H9 (cell line): ENCODE data around the gene ORC1. TPM values are rescaled to one million over a fixed set of nuclear protein-coding genes. Genes with fewer than 3 reads are reported as not detected.

Experiments used
- DNase-seq: peaks from one replicate; pipeline ENCODE4 v3.0.0-alpha.2; 2017
- H2AFZ ChIP-seq: one replicate; pipeline ENCODE4 v1.6.1; 2013; ENCODE audit warnings: mild to moderate bottlenecking, low read length, control low read depth, moderate library complexity
- H2AK5ac ChIP-seq: 2 replicates; pipeline ENCODE4 v1.6.1; 2013; ENCODE audit warnings: low read length, control low read depth, mixed read lengths; ENCODE audit not compliant: insufficient read length
- H2BK120ac ChIP-seq: one replicate; pipeline ENCODE4 v1.6.1; 2013; ENCODE audit warnings: low read depth, mild to moderate bottlenecking, low read length, control low read depth, inconsistent platforms; ENCODE audit not compliant: poor library complexity, severe bottlenecking
- H2BK12ac ChIP-seq: 2 replicates; pipeline ENCODE4 v1.6.1; 2013; ENCODE audit warnings: low read length, control low read depth, mixed read lengths, low read depth; ENCODE audit not compliant: insufficient read length
- H2BK15ac ChIP-seq: 2 replicates; pipeline ENCODE4 v1.6.1; 2013; ENCODE audit warnings: low read depth, low read length, control low read depth
- H2BK20ac ChIP-seq: one replicate; pipeline ENCODE4 v1.6.1; 2013; ENCODE audit warnings: low read depth, mild to moderate bottlenecking, low read length, control low read depth, inconsistent platforms; ENCODE audit not compliant: poor library complexity, severe bottlenecking
- H2BK5ac ChIP-seq: 2 replicates; pipeline ENCODE4 v1.6.1; 2013; ENCODE audit warnings: low read length, control low read depth, mixed read lengths; ENCODE audit not compliant: insufficient read length
- H3K14ac ChIP-seq: 2 replicates; pipeline ENCODE4 v1.6.1; 2013; ENCODE audit warnings: low read length, control low read depth; ENCODE audit not compliant: insufficient read depth
- H3K18ac ChIP-seq: 2 replicates; pipeline ENCODE4 v1.6.1; 2013; ENCODE audit warnings: low read depth, mild to moderate bottlenecking, mixed read lengths, low read length, control low read depth; ENCODE audit not compliant: insufficient read length
- H3K23ac ChIP-seq: 2 replicates; pipeline ENCODE4 v1.6.1; 2013; ENCODE audit warnings: low read length, control low read depth, mixed read lengths, low read depth; ENCODE audit not compliant: insufficient read length
- H3K23me2 ChIP-seq: 2 replicates; pipeline ENCODE4 v1.6.1; 2013; ENCODE audit warnings: low read depth, mild to moderate bottlenecking, mixed read lengths, low read length, control low read depth; ENCODE audit not compliant: insufficient read length, poor library complexity, severe bottlenecking
- H3K27ac ChIP-seq: 2 replicates; pipeline ENCODE4 v1.5.1; 2013; ENCODE audit warnings: low read length, control low read depth, mixed read lengths, low read depth; ENCODE audit not compliant: insufficient read length
- H3K27me3 ChIP-seq: 2 replicates; pipeline ENCODE4 v1.6.1; 2013; ENCODE audit warnings: low read length, control low read depth, inconsistent platforms; ENCODE audit not compliant: insufficient read depth
- H3K4ac ChIP-seq: 2 replicates; pipeline ENCODE4 v1.6.1; 2013; ENCODE audit warnings: low read depth, mild to moderate bottlenecking, control low read depth, inconsistent platforms, low read length, moderate library complexity
- H3K4me1 ChIP-seq: 2 replicates; pipeline ENCODE4 v1.6.1; 2013; ENCODE audit warnings: low read length, control low read depth, inconsistent platforms; ENCODE audit not compliant: insufficient read depth
- H3K4me2 ChIP-seq: 2 replicates; pipeline ENCODE4 v1.6.1; 2013; ENCODE audit warnings: low read length, control low read depth, mixed read lengths; ENCODE audit not compliant: insufficient read length, insufficient read depth
- H3K56ac ChIP-seq: 2 replicates; pipeline ENCODE4 v1.6.1; 2013; ENCODE audit warnings: low read depth, mild to moderate bottlenecking, mixed read lengths, low read length, control low read depth; ENCODE audit not compliant: insufficient read length
- H3K79me1 ChIP-seq: 2 replicates; pipeline ENCODE4 v1.6.1; 2013; ENCODE audit warnings: low read depth, mild to moderate bottlenecking, moderate library complexity, low read length, control low read depth, inconsistent platforms; ENCODE audit not compliant: insufficient read depth, poor library complexity, severe bottlenecking
- H3K79me2 ChIP-seq: 2 replicates; pipeline ENCODE4 v1.6.1; 2013; ENCODE audit warnings: low read length, control low read depth, inconsistent platforms; ENCODE audit not compliant: insufficient read depth
- H3K9ac ChIP-seq: 2 replicates; pipeline ENCODE4 v1.6.1; 2013; ENCODE audit warnings: low read length, control low read depth, mixed read lengths; ENCODE audit not compliant: insufficient read length; ENCODE audit errors: extremely low read depth
- H3K9me3 ChIP-seq: one replicate; pipeline ENCODE4 v1.6.1; 2013; ENCODE audit warnings: low read depth, low read length, inconsistent platforms; ENCODE audit not compliant: control insufficient read depth
- H3T11ph ChIP-seq: one replicate; pipeline ENCODE4 v1.6.1; 2013; ENCODE audit warnings: mild to moderate bottlenecking, low read length, control low read depth, inconsistent platforms
- H4K20me1 ChIP-seq: one replicate; pipeline ENCODE4 v1.6.1; 2013; ENCODE audit not compliant: control insufficient read depth, insufficient read length, insufficient read depth
- H4K5ac ChIP-seq: 2 replicates; pipeline ENCODE4 v1.6.1; 2013; ENCODE audit warnings: low read depth, mild to moderate bottlenecking, mixed read lengths, low read length, control low read depth; ENCODE audit not compliant: insufficient read length
- H4K8ac ChIP-seq: replicated peaks from 2 replicates; pipeline ENCODE4 v1.6.1; 2013; ENCODE audit warnings: low read length, control low read depth, mixed read lengths, low read depth; ENCODE audit not compliant: insufficient read length
- H4K91ac ChIP-seq: 2 replicates; pipeline ENCODE4 v1.6.1; 2013; ENCODE audit warnings: low read depth, mild to moderate bottlenecking, moderate library complexity, mixed read lengths, low read length, control low read depth; ENCODE audit not compliant: insufficient read length
- H3K27ac Mint-ChIP-seq, 3 experiments: 2 replicates in 2 of 3; 3 replicates in 1 of 3; pipeline ENCODE4 v1.8.0; 2020 to 2021; ENCODE audit warnings: mixed read lengths in 3 of 3, mild to moderate bottlenecking in 1 of 3, moderate library complexity in 1 of 3
- H3K27me3 Mint-ChIP-seq: 2 replicates; pipeline ENCODE4 v1.8.0; 2021; ENCODE audit warnings: low read depth, mild to moderate bottlenecking, moderate library complexity, mixed read lengths
- H3K36me3 Mint-ChIP-seq, 3 experiments: 2 replicates in 2 of 3; 3 replicates in 1 of 3; pipeline ENCODE4 v1.8.0; 2020 to 2021; ENCODE audit warnings: low read depth in 3 of 3, mixed read lengths in 3 of 3; ENCODE audit not compliant: insufficient read depth in 1 of 3
- H3K4me1 Mint-ChIP-seq, 2 experiments: 2 replicates each; pipeline ENCODE4 v1.8.0; 2020; ENCODE audit warnings: mixed read lengths in 2 of 2
- H3K4me3 Mint-ChIP-seq, 2 experiments: 2 replicates in 1 of 2; 3 replicates in 1 of 2; pipeline ENCODE4 v1.8.0; 2020 to 2021; ENCODE audit warnings: mild to moderate bottlenecking in 2 of 2, mixed read lengths in 2 of 2, moderate library complexity in 1 of 2
- H3K9me3 Mint-ChIP-seq, 2 experiments: 2 replicates in 1 of 2; 3 replicates in 1 of 2; pipeline ENCODE4 v1.8.0; 2020; ENCODE audit warnings: mild to moderate bottlenecking in 2 of 2, mixed read lengths in 2 of 2, moderate library complexity in 1 of 2
- WGBS: extraction: QIAGEN DNeasy Blood & Tissue Kit; methylation state at CpG from one replicate; pipeline ENCODE4 v1.1.7; 2013; ENCODE audit warnings: missing lambda C conversion rate, low lambda C conversion rate, mixed read lengths; ENCODE audit not compliant: insufficient read length; ENCODE audit errors: extremely low coverage; 5-methylcytosine and 5-hydroxymethylcytosine counted together
- total RNA-seq: library from RNA; stranded (reverse); gene quantifications from 2 replicates; pipeline ENCODE4 v1.2.1, GENCODE V29; 2021
- TF ChIP-seq, protein P1 (sequence below): fragments of 200-600 bp; sonication (generic); conservative IDR thresholded peaks from 3 replicates; pipeline ENCODE4 v1.8.0; 2021; ENCODE audit warnings: antibody characterized with exemption, mild to moderate bottlenecking

Gene ORC1
- total RNA-seq, 1 experiment from 2014 or later = 46.4 TPM

DNA sequence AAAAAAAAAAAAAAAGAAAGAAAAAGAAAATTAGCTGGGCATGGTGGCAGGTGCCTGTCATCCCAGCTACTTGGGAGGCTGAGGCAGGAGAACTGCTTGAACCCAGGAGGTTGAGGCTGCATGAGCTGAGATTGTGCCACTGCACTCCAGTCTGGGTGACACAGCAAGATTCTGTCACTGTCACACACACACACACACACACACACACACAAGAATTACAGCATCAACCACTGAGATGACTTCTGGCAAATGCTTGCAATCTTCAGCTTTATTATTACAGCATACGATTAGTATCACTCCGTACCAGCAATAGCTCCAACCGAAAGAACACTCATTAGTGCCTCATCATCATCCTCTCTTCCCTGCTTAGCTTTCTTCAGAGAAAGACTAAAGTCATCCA lies 4.6 kb downstream of the ORC1 start:
- no peak overlapping the region for H2BK12ac ChIP-seq
- TF ChIP-seq, protein P1, sequence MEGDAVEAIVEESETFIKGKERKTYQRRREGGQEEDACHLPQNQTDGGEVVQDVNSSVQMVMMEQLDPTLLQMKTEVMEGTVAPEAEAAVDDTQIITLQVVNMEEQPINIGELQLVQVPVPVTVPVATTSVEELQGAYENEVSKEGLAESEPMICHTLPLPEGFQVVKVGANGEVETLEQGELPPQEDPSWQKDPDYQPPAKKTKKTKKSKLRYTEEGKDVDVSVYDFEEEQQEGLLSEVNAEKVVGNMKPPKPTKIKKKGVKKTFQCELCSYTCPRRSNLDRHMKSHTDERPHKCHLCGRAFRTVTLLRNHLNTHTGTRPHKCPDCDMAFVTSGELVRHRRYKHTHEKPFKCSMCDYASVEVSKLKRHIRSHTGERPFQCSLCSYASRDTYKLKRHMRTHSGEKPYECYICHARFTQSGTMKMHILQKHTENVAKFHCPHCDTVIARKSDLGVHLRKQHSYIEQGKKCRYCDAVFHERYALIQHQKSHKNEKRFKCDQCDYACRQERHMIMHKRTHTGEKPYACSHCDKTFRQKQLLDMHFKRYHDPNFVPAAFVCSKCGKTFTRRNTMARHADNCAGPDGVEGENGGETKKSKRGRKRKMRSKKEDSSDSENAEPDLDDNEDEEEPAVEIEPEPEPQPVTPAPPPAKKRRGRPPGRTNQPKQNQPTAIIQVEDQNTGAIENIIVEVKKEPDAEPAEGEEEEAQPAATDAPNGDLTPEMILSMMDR = no peak
- H3K79me2 ChIP-seq = peaks cover 8% of the 10 kb centered on the region; the same call in 1 of the 2 replicates
- Mint-ChIP-seq H3K4me3 (no peak overlapping the region), H3K27me3 (no peaks in the 10 kb centered on the region), H3K9me3 (no peaks in the 10 kb centered on the region; a peak in 1 of 5 replicates), H3K27ac (no peak overlapping the region; a peak in 1 of 7 replicates), H3K36me3 (peaks cover 47 to 72% (median 68%) of the 10 kb centered on the region in 3 experiments), H3K4me1 (peaks cover 14 to 15% of the 10 kb centered on the region in 2 experiments)
- no peak overlapping the region for H4K91ac ChIP-seq
- no peak overlapping the region for H3K27ac ChIP-seq
- no peak overlapping the region for H3T11ph ChIP-seq
- no peaks in the 10 kb centered on the region for H3K4me1 ChIP-seq
- H3K18ac ChIP-seq = no peak overlapping the region
- H4K5ac ChIP-seq = no peak overlapping the region
- H3K9me3 ChIP-seq = no peaks in the 10 kb centered on the region
- no CpG with 5 or more reads among the region's 3 CpGs for WGBS
- no peak overlapping the region for H2AFZ ChIP-seq
- no peak overlapping the region for H3K23ac ChIP-seq
- no peak overlapping the region for H3K4ac ChIP-seq
- H2BK120ac ChIP-seq = no peak overlapping the region
- H2AK5ac ChIP-seq = no peak overlapping the region
- no peaks in the 10 kb centered on the region for H3K27me3 ChIP-seq
- no peak overlapping the region for H4K8ac ChIP-seq
- H4K20me1 ChIP-seq = no peaks in the 10 kb centered on the region
- H3K23me2 ChIP-seq = peaks cover under 1% of the 10 kb centered on the region
- no peak overlapping the region for H2BK5ac ChIP-seq
- no peak overlapping the region for H2BK15ac ChIP-seq
- H2BK20ac ChIP-seq = no peak overlapping the region
- H3K14ac ChIP-seq = no peak overlapping the region
- no peak overlapping the region for H3K56ac ChIP-seq
- DNase-seq = no peak
- peaks cover 2% of the 10 kb centered on the region for H3K79me1 ChIP-seq
- H3K4me2 ChIP-seq = no peak overlapping the region
- no peak overlapping the region for H3K9ac ChIP-seq
